ENCODE data around the gene CA14. TPM values are rescaled to one million over a fixed set of nuclear protein-coding genes. Genes with fewer than 3 reads are reported as not detected.

The CA14 gene
- total RNA-seq, 4 donors from 2014 or later = 0.22 to 2.3 TPM; not detected in 2

GRCh38 chr1:150237746-150238145 is 19.8 kb upstream of the CA14 start:
- TF ChIP-seq EP300 (IDR thresholded peaks at IDR 0.05) = no peak
- TF ChIP-seq POLR2A (IDR thresholded peaks at IDR 0.05) = no peak
- TF ChIP-seq CTCF (IDR thresholded peaks at IDR 0.05) = no peak
- WGBS, 2 donors = 95 to 97% methylated on average over 21 of the region's 21 CpGs
- no peak overlapping the region for H3K4me3 ChIP-seq
- H3K27ac ChIP-seq = no peak overlapping the region
- no peaks in the 10 kb centered on the region for H3K9me3 ChIP-seq
- H3K27me3 ChIP-seq = no peaks in the 10 kb centered on the region
- H3K36me3 ChIP-seq = no peaks in the 10 kb centered on the region
- peaks cover 0 to 20% (median 10%) of the 10 kb centered on the region in 4 donors for H3K4me1 ChIP-seq
- DNase-seq (ENCODE audit: low spot score in 2 of 2) = no peak

GRCh38 chr1:150243003-150243402 is 14.6 kb upstream of the CA14 start:
- Histone ChIP-seq H3K27me3 (no peaks in the 10 kb centered on the region), H3K4me1 (no peaks in the 10 kb centered on the region), H3K4me3 (no peak overlapping the region), H3K27ac (no peak overlapping the region), H3K9me3 (no peaks in the 10 kb centered on the region), H3K36me3 (no peaks in the 10 kb centered on the region)
- TF ChIP-seq CTCF (IDR thresholded peaks at IDR 0.05) (no peak), POLR2A (IDR thresholded peaks at IDR 0.05) (no peak), EP300 (IDR thresholded peaks at IDR 0.05) (no peak)
- no peak for DNase-seq (ENCODE audit: low spot score in 2 of 2)
- WGBS, 2 donors = 91 to 97% methylated on average over 3 of the region's 3 CpGs

- Histone ChIP-seq H3K36me3 (no peaks in the 10 kb centered on the region), H3K27ac (no peak overlapping the region), H3K9me3 (no peaks in the 10 kb centered on the region), H3K27me3 (no peaks in the 10 kb centered on the region), H3K4me1 (no peaks in the 10 kb centered on the region), H3K4me3 (no peak overlapping the region)
- TF ChIP-seq POLR2A (IDR thresholded peaks at IDR 0.05) (no peak), CTCF (IDR thresholded peaks at IDR 0.05) (no peak), EP300 (IDR thresholded peaks at IDR 0.05) (no peak)
- no peak for DNase-seq (ENCODE audit: low spot score in 2 of 2)
- 79 to 80% methylated on average over 2 of the region's 2 CpGs for WGBS, 2 donors
Measured at GRCh38 chr1:150249936-150250335, 7.6 kb upstream of the CA14 start.

GRCh38 chr1:150256198-150256553 is 1.4 kb upstream of the CA14 start:
- no peak for TF ChIP-seq EP300 (IDR thresholded peaks at IDR 0.05)
- TF ChIP-seq CTCF (IDR thresholded peaks at IDR 0.05) = no peak
- no peak for TF ChIP-seq POLR2A (IDR thresholded peaks at IDR 0.05)
- H3K4me3 ChIP-seq = peak overlapping the region in 1 of 4 donors; percentile 23
- 0 to 2% methylated on average over 1 of the region's 1 CpG for WGBS, 2 donors

GRCh38 chr1:150256554-150257341 is 826 bp upstream of the CA14 start:
- Histone ChIP-seq H3K9me3 (no peaks in the 10 kb centered on the region), H3K27me3 (peaks cover 0 to 13% of the 10 kb centered on the region in 2 donors), H3K4me1 (peaks cover 0 to 40% (median 19%) of the 10 kb centered on the region in 4 donors), H3K27ac (peak overlapping the region in 2 of 4 donors; percentile 76), H3K36me3 (no peaks in the 10 kb centered on the region), H3K4me3 (peak overlapping the region in 1 of 4 donors; percentile 23)
- whole genome bisulfite sequencing, 2 donors = 22 to 23% methylated on average over 13 to 14 of the region's 14 CpGs
- no peak for TF ChIP-seq EP300 (IDR thresholded peaks at IDR 0.05)
- TF ChIP-seq POLR2A (IDR thresholded peaks at IDR 0.05) = no peak
- no peak for TF ChIP-seq CTCF (IDR thresholded peaks at IDR 0.05)
- DNase-seq (ENCODE audit: low spot score in 2 of 2) = no peak

More at GRCh38 chr1:150256198-150256553, 1.4 kb upstream of the CA14 start:
- Histone ChIP-seq H3K9me3 (no peaks in the 10 kb centered on the region), H3K4me1 (peaks cover 0 to 40% (median 19%) of the 10 kb centered on the region in 4 donors), H3K27me3 (peaks cover 0 to 13% of the 10 kb centered on the region in 2 donors), H3K36me3 (no peaks in the 10 kb centered on the region), H3K27ac (peak overlapping the region in 3 of 4 donors; percentile 47 to 76 (median 76))
- no peak for DNase-seq (ENCODE audit: low spot score in 2 of 2)
